Measurements from ENCODE around the gene RTL9.

The RTL9 gene

GRCh38 chrX:110407910-110408545 lies 49.4 kb downstream of the RTL9 start:
- no peak for ATAC-seq

All from activated CD4-positive, CD25-positive, alpha-beta regulatory T cell treated with anti-CD3 and anti-CD28 coated beads, Interleukin-2, amount 50 U/mL, for 24 hours (primary cell).